Posterior vena cava (tissue), 2 donors: ENCODE results near the gene TBX3. TPM values are rescaled to one million over a fixed set of nuclear protein-coding genes. Genes with fewer than 3 reads are reported as not detected.
A peak's percentile ranks its signal among the peaks of the same experiment; 100 is the strongest.

ENCODE experiments used
- DNase-seq: peaks from one replicate; pipeline ENCODE4 v3.0.0-alpha.2; 2020; ENCODE audit warnings: low spot score
- intact Hi-C, 2 donors: fragments of 100-400 bp; cut with DNase I; formaldehyde crosslinking; loops; one replicate each; pipeline versions ENCODE4 v1.14.1 to v1.14.2; 2022 to 2023
- total RNA-seq, 2 donors: library from RNA; stranded (reverse); fragmentation: NEBNext Ultra II Directional; extraction: Animal tissue kit (Norgen Biotek cat#: 25700); gene quantifications; one replicate each; pipeline ENCODE4 v1.2.1, GENCODE V29; 2021
- donor health status: DM: yes; HTN: yes; CAD: no.
- donor health status: DM: yes; HTN: yes; CAD: no.

Gene TBX3
- total RNA-seq, 2 donors from 2014 or later = 3.5 to 6.3 TPM

GRCh38 chr12:114671443-114672411, 12.2 kb downstream of the TBX3 start:
- intact Hi-C loops = loop anchor here in 1 of 2 donors (5.0 kb wide), 1 partner anchor 1081 kb away; no protein-coding TSS in a partner anchor
- DNase-seq = no peak

- no peak for DNase-seq
- intact Hi-C loops = loop anchor here in 1 of 2 donors (5.0 kb wide), 1 partner anchor 1081 kb away; no protein-coding TSS in a partner anchor
Measured at GRCh38 chr12:114671066-114671442, 12.9 kb downstream of the TBX3 start.

GRCh38 chr12:114670291-114670980, 13.5 kb downstream of the TBX3 start:
- no peak for DNase-seq
- intact Hi-C loops = loop anchor here in 1 of 2 donors (5.0 kb wide), 1 partner anchor 1082 kb away; no protein-coding TSS in a partner anchor

- intact Hi-C loops = loop anchor here (5.0 to 10.0 kb wide), 3 partner anchors 1083 to 1245 kb away; no protein-coding TSS in a partner anchor
- DNase-seq = no peak
Measured at GRCh38 chr12:114669401-114670290, 14.3 kb downstream of the TBX3 start.

- intact Hi-C loops = loop anchor here (5.0 to 10.0 kb wide), 2 partner anchors 1243 to 1246 kb away; no protein-coding TSS in a partner anchor
- no peak for DNase-seq
Measured at GRCh38 chr12:114668886-114669288, 15.1 kb downstream of the TBX3 start.

- intact Hi-C loops = loop anchor here (5.0 to 10.0 kb wide), 2 partner anchors 1244 to 1246 kb away; no protein-coding TSS in a partner anchor
- DNase-seq = peak; percentile 88
Measured at GRCh38 chr12:114668151-114668885, 15.7 kb downstream of the TBX3 start.

- no peak for DNase-seq
- intact Hi-C loops = loop anchor here (5.0 to 10.0 kb wide), 2 partner anchors 1245 to 1247 kb away; no protein-coding TSS in a partner anchor
Measured at GRCh38 chr12:114667669-114668150, 16.3 kb downstream of the TBX3 start.

GRCh38 chr12:114666746-114667668, 17.0 kb downstream of the TBX3 start:
- no peak for DNase-seq
- intact Hi-C loops = loop anchor here (5.0 to 10.0 kb wide), 2 partner anchors 1245 to 1248 kb away; no protein-coding TSS in a partner anchor

GRCh38 chr12:114665411-114666260, 18.3 kb downstream of the TBX3 start:
- intact Hi-C loops = loop anchor here (5.0 to 10.0 kb wide), 2 partner anchors 1247 to 1249 kb away; no protein-coding TSS in a partner anchor
- DNase-seq = no peak

GRCh38 chr12:114664651-114665320, 19.2 kb downstream of the TBX3 start:
- intact Hi-C loops = loop anchor here (5.0 to 10.0 kb wide), 3 partner anchors 1088 to 1250 kb away; no protein-coding TSS in a partner anchor

GRCh38 chr12:114662512-114663177, 21.3 kb downstream of the TBX3 start:
- DNase-seq = peak; percentile 92
- intact Hi-C loops = loop anchor here (5.0 to 10.0 kb wide), 2 partner anchors 1090 to 1252 kb away; no protein-coding TSS in a partner anchor

More at GRCh38 chr12:114664651-114665320, 19.2 kb downstream of the TBX3 start:
- no peak for DNase-seq

GRCh38 chr12:114661245-114661644, 22.7 kb downstream of the TBX3 start:
- DNase-seq = no peak
- intact Hi-C loops = loop anchor here (5.0 to 10.0 kb wide), 2 partner anchors 1091 to 1254 kb away; no protein-coding TSS in a partner anchor

- no peak for DNase-seq
- intact Hi-C loops = no loop called here
Measured at GRCh38 chr12:114659084-114659483, 24.9 kb downstream of the TBX3 start.

GRCh38 chr12:114658002-114658441, 26.0 kb downstream of the TBX3 start:
- intact Hi-C loops = no loop called here
- DNase-seq = no peak

- intact Hi-C loops = no loop called here
- DNase-seq = no peak
Measured at GRCh38 chr12:114657597-114657920, 26.4 kb downstream of the TBX3 start.
